GM23338 (cell line): ENCODE measurements around the gene TMA7B.

Source experiments
- EZH2 ChIP-seq: fragments of 200-600 bp; sonication (generic); IDR thresholded peaks from one replicate; pipeline ENCODE4 v1.8.0; 2017; ENCODE audit warnings: antibody characterized with exemption, mild to moderate bottlenecking, low read depth; ENCODE audit not compliant: unreplicated experiment
- JUNB ChIP-seq: IDR thresholded peaks from one replicate; pipeline ENCODE4 v1.6.1; 2016; ENCODE audit warnings: antibody characterized with exemption; ENCODE audit not compliant: unreplicated experiment
- POLR2AphosphoS5 ChIP-seq: IDR thresholded peaks from 2 replicates; pipeline ENCODE4 v1.6.1; 2016; ENCODE audit warnings: antibody characterized with exemption, low read depth
- REST ChIP-seq: IDR thresholded peaks from one replicate; pipeline ENCODE4 v1.6.1; 2018; ENCODE audit warnings: antibody characterized with exemption; ENCODE audit not compliant: unreplicated experiment
- ZNF114 ChIP-seq: fragments of 250-450 bp; sonication (Bioruptor Pico); IDR thresholded peaks from 2 replicates; pipeline ENCODE4 v1.5.0; 2020; ENCODE audit warnings: mild to moderate bottlenecking, moderate library complexity
- TF ChIP-seq, protein P1 (sequence below), 2 experiments: fragments of 200-600 bp in 1 of 2; sonication (generic) in 1 of 2; conservative IDR thresholded peaks; 2 replicates each; pipeline versions ENCODE4 v1.5.1 to v1.6.1; 2016 to 2017; ENCODE audit warnings: antibody characterized with exemption in 2 of 2, low read depth in 2 of 2, mild to moderate bottlenecking in 2 of 2, moderate library complexity in 1 of 2
- TF ChIP-seq, protein P2 (sequence below): IDR thresholded peaks from 2 replicates; pipeline ENCODE4 v1.6.1; 2016; ENCODE audit warnings: antibody characterized with exemption

DNA sequence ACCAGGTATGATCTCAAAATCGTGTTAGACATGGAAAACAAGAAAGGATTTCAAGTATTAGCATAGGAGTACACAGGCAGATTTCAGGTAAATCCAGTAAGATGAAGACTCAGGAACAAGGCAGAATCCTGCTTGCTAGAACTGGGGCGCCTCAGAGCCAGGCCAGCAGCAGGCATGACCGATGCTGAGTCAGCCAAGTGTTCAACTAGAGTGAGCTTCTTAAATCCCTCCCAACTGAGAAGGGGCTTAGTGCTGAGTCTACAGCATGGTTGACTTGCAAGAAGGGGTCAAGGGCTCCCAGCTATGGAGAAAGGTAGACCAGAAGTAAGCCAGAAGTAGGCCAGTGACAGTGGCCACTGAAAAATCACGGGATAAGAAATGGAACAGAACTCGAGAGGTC lies 46.9 kb upstream of the TMA7B start:
- TF ChIP-seq, protein P1, sequence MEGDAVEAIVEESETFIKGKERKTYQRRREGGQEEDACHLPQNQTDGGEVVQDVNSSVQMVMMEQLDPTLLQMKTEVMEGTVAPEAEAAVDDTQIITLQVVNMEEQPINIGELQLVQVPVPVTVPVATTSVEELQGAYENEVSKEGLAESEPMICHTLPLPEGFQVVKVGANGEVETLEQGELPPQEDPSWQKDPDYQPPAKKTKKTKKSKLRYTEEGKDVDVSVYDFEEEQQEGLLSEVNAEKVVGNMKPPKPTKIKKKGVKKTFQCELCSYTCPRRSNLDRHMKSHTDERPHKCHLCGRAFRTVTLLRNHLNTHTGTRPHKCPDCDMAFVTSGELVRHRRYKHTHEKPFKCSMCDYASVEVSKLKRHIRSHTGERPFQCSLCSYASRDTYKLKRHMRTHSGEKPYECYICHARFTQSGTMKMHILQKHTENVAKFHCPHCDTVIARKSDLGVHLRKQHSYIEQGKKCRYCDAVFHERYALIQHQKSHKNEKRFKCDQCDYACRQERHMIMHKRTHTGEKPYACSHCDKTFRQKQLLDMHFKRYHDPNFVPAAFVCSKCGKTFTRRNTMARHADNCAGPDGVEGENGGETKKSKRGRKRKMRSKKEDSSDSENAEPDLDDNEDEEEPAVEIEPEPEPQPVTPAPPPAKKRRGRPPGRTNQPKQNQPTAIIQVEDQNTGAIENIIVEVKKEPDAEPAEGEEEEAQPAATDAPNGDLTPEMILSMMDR (conservative IDR thresholded peaks at IDR 0.05; ENCODE audit: low read depth in 2 of 2), result no peak
- TF ChIP-seq REST, result no peak
- no peak for TF ChIP-seq POLR2AphosphoS5
- no peak for TF ChIP-seq JUNB
- no peak for TF ChIP-seq EZH2
- no peak for TF ChIP-seq ZNF114 (CRISPR knock-in tag)
- TF ChIP-seq, protein P2, sequence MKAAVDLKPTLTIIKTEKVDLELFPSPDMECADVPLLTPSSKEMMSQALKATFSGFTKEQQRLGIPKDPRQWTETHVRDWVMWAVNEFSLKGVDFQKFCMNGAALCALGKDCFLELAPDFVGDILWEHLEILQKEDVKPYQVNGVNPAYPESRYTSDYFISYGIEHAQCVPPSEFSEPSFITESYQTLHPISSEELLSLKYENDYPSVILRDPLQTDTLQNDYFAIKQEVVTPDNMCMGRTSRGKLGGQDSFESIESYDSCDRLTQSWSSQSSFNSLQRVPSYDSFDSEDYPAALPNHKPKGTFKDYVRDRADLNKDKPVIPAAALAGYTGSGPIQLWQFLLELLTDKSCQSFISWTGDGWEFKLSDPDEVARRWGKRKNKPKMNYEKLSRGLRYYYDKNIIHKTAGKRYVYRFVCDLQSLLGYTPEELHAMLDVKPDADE, result no peak
